ENCODE measurements around the gene PGBD1. TPM values are rescaled to one million over a fixed set of nuclear protein-coding genes. Genes with fewer than 3 reads are reported as not detected.
A peak's percentile ranks its signal among the peaks of the same experiment; 100 is the strongest.

PGBD1 gene
- total and polyA plus RNA-seq, 2 donors: 4.7 to 8.7 TPM

DNA sequence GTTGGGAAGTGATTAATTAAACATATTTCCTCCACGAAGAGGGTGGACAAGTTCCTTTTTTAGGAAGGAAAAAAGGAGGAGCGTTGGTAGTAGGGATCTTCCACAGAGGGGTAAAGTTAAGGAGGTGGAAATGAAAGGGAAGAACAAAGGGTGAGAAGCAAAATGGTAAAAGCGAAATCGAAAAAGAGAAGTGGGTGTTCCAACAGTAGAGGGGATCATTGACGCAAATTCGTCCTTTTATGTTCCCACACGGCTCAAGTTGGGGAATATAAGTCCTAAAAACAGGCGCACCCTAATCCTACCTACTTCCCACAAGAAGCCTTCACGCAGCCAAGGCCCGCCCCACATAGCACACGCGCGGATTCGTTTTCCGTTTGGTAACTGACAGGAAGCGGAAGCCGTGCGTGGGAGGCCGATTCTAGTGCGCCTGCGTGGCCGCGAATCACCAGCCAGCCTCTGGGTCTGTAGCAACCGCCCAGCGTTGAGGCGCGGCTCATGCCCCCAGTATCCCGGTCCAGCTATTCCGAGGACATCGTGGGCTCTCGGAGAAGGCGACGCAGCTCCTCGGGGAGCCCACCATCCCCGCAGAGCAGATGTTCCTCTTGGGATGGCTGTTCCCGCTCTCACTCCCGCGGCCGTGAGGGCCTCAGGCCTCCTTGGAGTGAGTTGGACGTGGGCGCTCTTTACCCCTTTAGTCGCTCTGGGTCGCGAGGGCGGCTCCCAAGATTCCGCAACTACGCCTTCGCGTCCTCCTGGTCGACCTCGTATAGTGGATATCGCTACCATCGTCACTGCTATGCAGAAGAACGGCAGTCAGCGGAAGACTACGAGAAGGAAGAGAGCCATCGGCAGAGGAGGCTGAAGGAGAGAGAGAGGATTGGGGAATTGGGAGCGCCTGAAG, 22.2 kb upstream of the PGBD1 start, which contains the start of gene NKAPL:
TSS of gene NKAPL (plus strand) at position 421 of the 901 bp plus-strand sequence. CDS start at position 496, 75 bp downstream.
- DNase-seq (ENCODE audit: extremely low spot score): no peak
- Histone ChIP-seq H3K4me3 (ENCODE audit: low read depth, low read length) (peak within 1 kb of the TSS; percentile 14), H3K4me1 (ENCODE audit: insufficient read depth) (peaks cover 1% of the 10 kb centered on the region), H3K36me3 (ENCODE audit: insufficient read depth) (no peaks in the 10 kb centered on the region), H3K27ac (ENCODE audit: low read depth) (no peak within 1 kb of the TSS)
- 24% methylated on average over 58 of the region's 58 CpGs for WGBS

DNA sequence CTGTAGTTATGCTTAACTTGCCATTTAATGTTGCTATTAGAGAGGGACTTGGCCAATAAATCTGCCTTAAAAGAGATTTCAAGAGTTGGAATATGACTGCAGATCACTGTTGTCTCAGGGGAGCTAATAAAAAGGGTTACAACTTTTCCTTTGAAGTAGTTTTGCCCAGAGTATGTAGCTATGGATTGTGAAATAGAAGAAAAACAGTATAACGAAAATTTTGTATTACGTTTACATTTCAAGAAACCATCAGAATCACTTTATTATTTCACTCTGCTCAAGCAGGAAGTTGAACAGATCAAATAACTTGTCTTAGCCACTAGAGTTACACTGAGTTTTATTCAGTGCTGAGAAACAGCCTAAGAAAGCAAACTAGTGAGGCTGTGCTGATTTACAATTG, 17.4 kb upstream of the PGBD1 start:
- 22% methylated on average over 2 of the region's 2 CpGs for WGBS
- peaks cover 3% of the 10 kb centered on the region for H3K4me1 ChIP-seq (ENCODE audit: insufficient read depth)
- no peaks in the 10 kb centered on the region for H3K36me3 ChIP-seq (ENCODE audit: insufficient read depth)
- no peak for DNase-seq (ENCODE audit: extremely low spot score)
- no peak overlapping the region for H3K27ac ChIP-seq (ENCODE audit: low read depth)
- H3K4me3 ChIP-seq (ENCODE audit: low read depth, low read length): no peak overlapping the region

DNA sequence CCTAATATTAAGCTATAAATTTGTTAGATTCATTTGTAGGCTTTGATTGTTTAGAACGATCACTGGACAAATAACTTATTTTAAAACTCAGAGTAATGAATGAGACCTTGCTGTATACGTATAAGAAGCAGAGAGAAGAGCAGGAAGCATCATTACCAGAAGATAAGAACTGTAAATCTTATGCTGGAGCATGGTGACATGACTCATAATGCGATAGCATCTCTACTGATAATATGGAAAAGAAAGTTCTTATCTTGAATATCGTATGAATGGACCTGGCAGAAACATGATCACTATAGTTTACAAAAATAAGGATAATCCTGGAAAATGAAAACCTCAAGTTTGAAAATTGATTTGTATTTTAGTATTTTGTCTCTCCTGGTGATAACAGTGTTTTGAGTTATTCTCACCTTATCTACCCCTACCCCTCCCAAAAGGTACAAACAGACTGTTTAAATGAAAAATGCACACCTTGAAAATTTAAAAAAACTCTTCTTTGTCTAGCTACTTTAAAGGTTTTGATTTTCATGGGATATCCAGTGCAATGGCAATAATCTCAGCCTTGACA, 16.5 kb upstream of the PGBD1 start:
- H3K4me1 ChIP-seq (ENCODE audit: insufficient read depth): peaks cover 3% of the 10 kb centered on the region
- no peak overlapping the region for H3K4me3 ChIP-seq (ENCODE audit: low read depth, low read length)
- DNase-seq (ENCODE audit: extremely low spot score): no peak
- 47% methylated on average over 4 of the region's 4 CpGs for WGBS
- no peak overlapping the region for H3K27ac ChIP-seq (ENCODE audit: low read depth)
- H3K36me3 ChIP-seq (ENCODE audit: insufficient read depth): no peaks in the 10 kb centered on the region

- WGBS: 10% methylated on average over 5 of the region's 5 CpGs
- Histone ChIP-seq H3K36me3 (ENCODE audit: insufficient read depth) (no peaks in the 10 kb centered on the region), H3K4me3 (ENCODE audit: low read depth, low read length) (peak overlapping the region; percentile 95), H3K27ac (ENCODE audit: low read depth) (no peak overlapping the region), H3K4me1 (ENCODE audit: insufficient read depth) (peaks cover 3% of the 10 kb centered on the region)
- DNase-seq (ENCODE audit: extremely low spot score): no peak
Measured at GRCh38 chr6:28266563-28266961, 14.8 kb upstream of the PGBD1 start.

GRCh38 chr6:28266962-28267694, 14.2 kb upstream of the PGBD1 start, which contains the start of gene ZSCAN26:
ZSCAN26 (plus strand) TSS chr6:28267143; CDS start chr6:28271920, 4,777 bp downstream.
- Histone ChIP-seq H3K36me3 (ENCODE audit: insufficient read depth) (no peaks in the 10 kb centered on the region), H3K4me1 (ENCODE audit: insufficient read depth) (peaks cover 3% of the 10 kb centered on the region)
- under 1% methylated on average over 32 of the region's 32 CpGs for WGBS

GRCh38 chr6:28267695-28268059, 13.7 kb upstream of the PGBD1 start:
- 1% methylated on average over 1 of the region's 1 CpG for WGBS
- Histone ChIP-seq H3K4me3 (ENCODE audit: low read depth, low read length) (peak overlapping the region; percentile 95), H3K27ac (ENCODE audit: low read depth) (peak overlapping the region; percentile 16), H3K36me3 (ENCODE audit: insufficient read depth) (no peaks in the 10 kb centered on the region), H3K4me1 (ENCODE audit: insufficient read depth) (peaks cover 3% of the 10 kb centered on the region)
- no peak for DNase-seq (ENCODE audit: extremely low spot score)

More at GRCh38 chr6:28266962-28267694, 14.2 kb upstream of the PGBD1 start, which contains the start of gene ZSCAN26:
- peak; percentile 81 for DNase-seq (ENCODE audit: extremely low spot score)
- Histone ChIP-seq H3K4me3 (ENCODE audit: low read depth, low read length) (peak within 1 kb of the TSS; percentile 95), H3K27ac (ENCODE audit: low read depth) (peak within 1 kb of the TSS; percentile 88)

GRCh38 chr6:28269492-28269891, 11.9 kb upstream of the PGBD1 start:
- Histone ChIP-seq H3K36me3 (ENCODE audit: insufficient read depth) (no peaks in the 10 kb centered on the region), H3K4me1 (ENCODE audit: insufficient read depth) (peaks cover 2% of the 10 kb centered on the region), H3K27ac (ENCODE audit: low read depth) (no peak overlapping the region), H3K4me3 (ENCODE audit: low read depth, low read length) (no peak overlapping the region)
- no peak for DNase-seq (ENCODE audit: extremely low spot score)

GRCh38 chr6:28274888-28275287, 6.5 kb upstream of the PGBD1 start:
- Histone ChIP-seq H3K4me1 (ENCODE audit: insufficient read depth) (no peaks in the 10 kb centered on the region), H3K4me3 (ENCODE audit: low read depth, low read length) (no peak overlapping the region), H3K27ac (ENCODE audit: low read depth) (no peak overlapping the region), H3K36me3 (ENCODE audit: insufficient read depth) (peaks cover 3% of the 10 kb centered on the region)
- no peak for DNase-seq (ENCODE audit: extremely low spot score)

GRCh38 chr6:28277746-28278145, 3.6 kb upstream of the PGBD1 start:
- 70% methylated on average over 3 of the region's 3 CpGs for WGBS
- Histone ChIP-seq H3K27ac (ENCODE audit: low read depth) (no peak overlapping the region), H3K4me1 (ENCODE audit: insufficient read depth) (no peaks in the 10 kb centered on the region), H3K4me3 (ENCODE audit: low read depth, low read length) (no peak overlapping the region), H3K36me3 (ENCODE audit: insufficient read depth) (peaks cover 3% of the 10 kb centered on the region)
- no peak for DNase-seq (ENCODE audit: extremely low spot score)

DNA sequence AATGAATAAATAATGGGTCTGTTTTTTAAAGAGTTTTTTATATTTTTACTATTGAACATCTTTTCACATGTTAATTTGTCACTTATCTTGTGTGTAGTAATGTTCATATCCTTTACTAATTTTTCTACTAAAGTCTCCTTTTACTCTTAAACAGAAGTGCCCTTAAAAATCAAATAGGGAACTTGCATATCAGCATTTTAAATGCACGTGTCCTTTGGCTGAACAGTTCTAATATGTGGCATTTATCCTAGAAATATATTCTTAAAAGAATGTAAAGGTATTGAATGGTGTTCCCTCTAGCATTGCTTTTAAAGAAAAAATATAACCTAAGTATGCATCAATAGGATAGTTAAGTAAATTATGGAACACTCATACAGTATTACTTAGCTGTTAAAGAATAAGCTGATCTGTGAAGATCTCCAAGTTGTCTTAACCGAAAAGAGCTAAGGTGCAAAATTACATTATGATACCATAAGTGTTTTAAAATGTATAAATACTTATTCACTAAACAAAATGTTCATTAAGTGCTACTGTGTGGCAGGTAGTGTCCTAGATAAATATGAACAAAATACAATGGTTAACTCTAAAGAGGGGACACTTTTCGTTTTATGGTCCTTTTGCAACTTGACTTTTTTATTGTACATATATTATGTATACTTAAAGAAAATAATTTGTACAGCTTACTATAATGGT, 631 bp upstream of the PGBD1 start:
- Histone ChIP-seq H3K27ac (ENCODE audit: low read depth) (no peak overlapping the region), H3K4me1 (ENCODE audit: insufficient read depth) (no peaks in the 10 kb centered on the region), H3K36me3 (ENCODE audit: insufficient read depth) (no peaks in the 10 kb centered on the region), H3K4me3 (ENCODE audit: low read depth, low read length) (peak overlapping the region; percentile 63)
- DNase-seq (ENCODE audit: extremely low spot score): no peak
- 46% methylated on average over 3 of the region's 3 CpGs for WGBS

GRCh38 chr6:28282926-28283325, 1.6 kb downstream of the PGBD1 start:
- WGBS: 97% methylated on average over 2 of the region's 2 CpGs
- H3K4me1 ChIP-seq (ENCODE audit: insufficient read depth): no peaks in the 10 kb centered on the region
- H3K4me3 ChIP-seq (ENCODE audit: low read depth, low read length): no peak overlapping the region
- DNase-seq (ENCODE audit: extremely low spot score): no peak
- H3K36me3 ChIP-seq (ENCODE audit: insufficient read depth): no peaks in the 10 kb centered on the region
- no peak overlapping the region for H3K27ac ChIP-seq (ENCODE audit: low read depth)

DNA sequence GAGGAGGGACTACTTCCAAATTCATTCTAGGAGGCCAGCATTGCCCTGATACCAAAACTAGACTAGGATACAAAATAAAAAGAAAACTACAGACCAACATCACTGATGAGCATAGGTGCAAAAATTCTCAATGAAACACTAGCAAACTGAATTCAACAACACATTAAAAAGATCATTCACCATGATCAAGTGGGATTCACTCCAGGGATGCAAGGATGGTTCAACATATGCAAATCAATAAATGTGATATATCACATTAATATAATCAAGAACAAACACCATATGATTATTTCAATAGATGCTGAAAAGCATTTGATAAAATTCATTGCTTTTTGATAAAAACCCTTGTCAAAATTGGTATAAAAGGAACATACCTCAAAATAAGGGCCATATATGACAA, 10.2 kb downstream of the PGBD1 start:
- no peaks in the 10 kb centered on the region for H3K4me1 ChIP-seq (ENCODE audit: insufficient read depth)
- H3K27ac ChIP-seq (ENCODE audit: low read depth): no peak overlapping the region
- no peak overlapping the region for H3K4me3 ChIP-seq (ENCODE audit: low read depth, low read length)
- no peak for DNase-seq (ENCODE audit: extremely low spot score)
- no peaks in the 10 kb centered on the region for H3K36me3 ChIP-seq (ENCODE audit: insufficient read depth)

- 94% methylated on average over 5 of the region's 5 CpGs for WGBS
- no peak overlapping the region for H3K27ac ChIP-seq (ENCODE audit: low read depth)
- no peaks in the 10 kb centered on the region for H3K36me3 ChIP-seq (ENCODE audit: insufficient read depth)
- no peaks in the 10 kb centered on the region for H3K4me1 ChIP-seq (ENCODE audit: insufficient read depth)
- no peak for DNase-seq (ENCODE audit: extremely low spot score)
- H3K4me3 ChIP-seq (ENCODE audit: low read depth, low read length): no peak overlapping the region
Measured at GRCh38 chr6:28295326-28295725, 14.0 kb downstream of the PGBD1 start.
